ENCODE measurements around the gene CASZ1. TPM values are rescaled to one million over a fixed set of nuclear protein-coding genes. Genes with fewer than 3 reads are reported as not detected.

Gene CASZ1
- total and polyA plus RNA-seq, 2 experiments from 2014 or later: 6.2 to 6.7 TPM

DNA sequence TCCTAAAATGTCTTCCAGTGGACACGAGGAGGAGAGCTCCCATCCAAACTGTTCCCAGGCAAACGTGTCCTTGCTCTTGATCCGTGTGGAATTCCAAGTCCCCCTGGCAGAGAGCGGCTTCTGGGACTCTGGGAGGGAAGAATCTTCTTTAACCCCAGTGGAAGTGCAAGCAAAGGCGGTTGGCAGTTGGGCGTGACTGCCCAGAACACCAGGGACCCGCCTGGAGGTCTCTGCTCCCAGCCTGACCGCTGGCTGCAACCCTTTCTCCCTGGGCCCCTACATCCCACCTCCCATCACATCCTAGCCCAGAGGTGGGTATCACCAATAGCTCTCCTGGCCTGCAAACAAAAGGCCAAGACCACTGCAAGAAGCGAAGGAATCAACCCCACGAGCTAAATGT, 17.8 kb downstream of the CASZ1 start:
- peak overlapping the region; percentile 55 for H3K27ac ChIP-seq (ENCODE audit: low read depth)
- no peaks in the 10 kb centered on the region for H3K4me1 ChIP-seq (ENCODE audit: insufficient read depth)
- H3F3A ChIP-seq (replicated peaks; ENCODE audit: low read depth): no peaks in the 10 kb centered on the region
- Mint-ChIP-seq H3K4me1 (peaks cover 5% of the 10 kb centered on the region; the same call in 2 of the 3 replicates), H3K27ac (no peak overlapping the region), H3K36me3 (ENCODE audit: low read depth) (no peaks in the 10 kb centered on the region), H3K27me3 (ENCODE audit: insufficient read depth, low read depth, poor library complexity) (no peaks in the 10 kb centered on the region), H3K4me3 (no peak overlapping the region), H3K9me3 (no peaks in the 10 kb centered on the region)
- H4K20me1 ChIP-seq (replicated peaks; ENCODE audit: insufficient read depth): no peaks in the 10 kb centered on the region
- no peak for DNase-seq (ENCODE audit: low spot score)
- H3K4me2 ChIP-seq: no peak overlapping the region
- peak; percentile 20; the same call in 2 of the 3 replicates for ATAC-seq
- no peaks in the 10 kb centered on the region for H3K79me2 ChIP-seq (replicated peaks; ENCODE audit: insufficient read depth)
- TF ChIP-seq ZNF331 (CRISPR knock-in tag; IDR thresholded peaks at IDR 0.05; ENCODE audit: low read depth): no peak
- TF ChIP-seq, protein P1, sequence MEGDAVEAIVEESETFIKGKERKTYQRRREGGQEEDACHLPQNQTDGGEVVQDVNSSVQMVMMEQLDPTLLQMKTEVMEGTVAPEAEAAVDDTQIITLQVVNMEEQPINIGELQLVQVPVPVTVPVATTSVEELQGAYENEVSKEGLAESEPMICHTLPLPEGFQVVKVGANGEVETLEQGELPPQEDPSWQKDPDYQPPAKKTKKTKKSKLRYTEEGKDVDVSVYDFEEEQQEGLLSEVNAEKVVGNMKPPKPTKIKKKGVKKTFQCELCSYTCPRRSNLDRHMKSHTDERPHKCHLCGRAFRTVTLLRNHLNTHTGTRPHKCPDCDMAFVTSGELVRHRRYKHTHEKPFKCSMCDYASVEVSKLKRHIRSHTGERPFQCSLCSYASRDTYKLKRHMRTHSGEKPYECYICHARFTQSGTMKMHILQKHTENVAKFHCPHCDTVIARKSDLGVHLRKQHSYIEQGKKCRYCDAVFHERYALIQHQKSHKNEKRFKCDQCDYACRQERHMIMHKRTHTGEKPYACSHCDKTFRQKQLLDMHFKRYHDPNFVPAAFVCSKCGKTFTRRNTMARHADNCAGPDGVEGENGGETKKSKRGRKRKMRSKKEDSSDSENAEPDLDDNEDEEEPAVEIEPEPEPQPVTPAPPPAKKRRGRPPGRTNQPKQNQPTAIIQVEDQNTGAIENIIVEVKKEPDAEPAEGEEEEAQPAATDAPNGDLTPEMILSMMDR (conservative IDR thresholded peaks at IDR 0.05; ENCODE audit: low read depth in 2 of 2): no peak
- no peak for TF ChIP-seq ZNF114 (CRISPR knock-in tag; IDR thresholded peaks at IDR 0.05)
- TF ChIP-seq EZH2phosphoT487 (IDR thresholded peaks at IDR 0.05; ENCODE audit: unreplicated experiment): no peak
- TF ChIP-seq CREB1 (CRISPR knock-in tag; IDR thresholded peaks at IDR 0.05; ENCODE audit: low read depth): no peak
- TF ChIP-seq POLR2AphosphoS5 (IDR thresholded peaks at IDR 0.05; ENCODE audit: low read depth): no peak
- TF ChIP-seq JUNB (IDR thresholded peaks at IDR 0.05; ENCODE audit: unreplicated experiment): no peak
- TF ChIP-seq, protein P2, sequence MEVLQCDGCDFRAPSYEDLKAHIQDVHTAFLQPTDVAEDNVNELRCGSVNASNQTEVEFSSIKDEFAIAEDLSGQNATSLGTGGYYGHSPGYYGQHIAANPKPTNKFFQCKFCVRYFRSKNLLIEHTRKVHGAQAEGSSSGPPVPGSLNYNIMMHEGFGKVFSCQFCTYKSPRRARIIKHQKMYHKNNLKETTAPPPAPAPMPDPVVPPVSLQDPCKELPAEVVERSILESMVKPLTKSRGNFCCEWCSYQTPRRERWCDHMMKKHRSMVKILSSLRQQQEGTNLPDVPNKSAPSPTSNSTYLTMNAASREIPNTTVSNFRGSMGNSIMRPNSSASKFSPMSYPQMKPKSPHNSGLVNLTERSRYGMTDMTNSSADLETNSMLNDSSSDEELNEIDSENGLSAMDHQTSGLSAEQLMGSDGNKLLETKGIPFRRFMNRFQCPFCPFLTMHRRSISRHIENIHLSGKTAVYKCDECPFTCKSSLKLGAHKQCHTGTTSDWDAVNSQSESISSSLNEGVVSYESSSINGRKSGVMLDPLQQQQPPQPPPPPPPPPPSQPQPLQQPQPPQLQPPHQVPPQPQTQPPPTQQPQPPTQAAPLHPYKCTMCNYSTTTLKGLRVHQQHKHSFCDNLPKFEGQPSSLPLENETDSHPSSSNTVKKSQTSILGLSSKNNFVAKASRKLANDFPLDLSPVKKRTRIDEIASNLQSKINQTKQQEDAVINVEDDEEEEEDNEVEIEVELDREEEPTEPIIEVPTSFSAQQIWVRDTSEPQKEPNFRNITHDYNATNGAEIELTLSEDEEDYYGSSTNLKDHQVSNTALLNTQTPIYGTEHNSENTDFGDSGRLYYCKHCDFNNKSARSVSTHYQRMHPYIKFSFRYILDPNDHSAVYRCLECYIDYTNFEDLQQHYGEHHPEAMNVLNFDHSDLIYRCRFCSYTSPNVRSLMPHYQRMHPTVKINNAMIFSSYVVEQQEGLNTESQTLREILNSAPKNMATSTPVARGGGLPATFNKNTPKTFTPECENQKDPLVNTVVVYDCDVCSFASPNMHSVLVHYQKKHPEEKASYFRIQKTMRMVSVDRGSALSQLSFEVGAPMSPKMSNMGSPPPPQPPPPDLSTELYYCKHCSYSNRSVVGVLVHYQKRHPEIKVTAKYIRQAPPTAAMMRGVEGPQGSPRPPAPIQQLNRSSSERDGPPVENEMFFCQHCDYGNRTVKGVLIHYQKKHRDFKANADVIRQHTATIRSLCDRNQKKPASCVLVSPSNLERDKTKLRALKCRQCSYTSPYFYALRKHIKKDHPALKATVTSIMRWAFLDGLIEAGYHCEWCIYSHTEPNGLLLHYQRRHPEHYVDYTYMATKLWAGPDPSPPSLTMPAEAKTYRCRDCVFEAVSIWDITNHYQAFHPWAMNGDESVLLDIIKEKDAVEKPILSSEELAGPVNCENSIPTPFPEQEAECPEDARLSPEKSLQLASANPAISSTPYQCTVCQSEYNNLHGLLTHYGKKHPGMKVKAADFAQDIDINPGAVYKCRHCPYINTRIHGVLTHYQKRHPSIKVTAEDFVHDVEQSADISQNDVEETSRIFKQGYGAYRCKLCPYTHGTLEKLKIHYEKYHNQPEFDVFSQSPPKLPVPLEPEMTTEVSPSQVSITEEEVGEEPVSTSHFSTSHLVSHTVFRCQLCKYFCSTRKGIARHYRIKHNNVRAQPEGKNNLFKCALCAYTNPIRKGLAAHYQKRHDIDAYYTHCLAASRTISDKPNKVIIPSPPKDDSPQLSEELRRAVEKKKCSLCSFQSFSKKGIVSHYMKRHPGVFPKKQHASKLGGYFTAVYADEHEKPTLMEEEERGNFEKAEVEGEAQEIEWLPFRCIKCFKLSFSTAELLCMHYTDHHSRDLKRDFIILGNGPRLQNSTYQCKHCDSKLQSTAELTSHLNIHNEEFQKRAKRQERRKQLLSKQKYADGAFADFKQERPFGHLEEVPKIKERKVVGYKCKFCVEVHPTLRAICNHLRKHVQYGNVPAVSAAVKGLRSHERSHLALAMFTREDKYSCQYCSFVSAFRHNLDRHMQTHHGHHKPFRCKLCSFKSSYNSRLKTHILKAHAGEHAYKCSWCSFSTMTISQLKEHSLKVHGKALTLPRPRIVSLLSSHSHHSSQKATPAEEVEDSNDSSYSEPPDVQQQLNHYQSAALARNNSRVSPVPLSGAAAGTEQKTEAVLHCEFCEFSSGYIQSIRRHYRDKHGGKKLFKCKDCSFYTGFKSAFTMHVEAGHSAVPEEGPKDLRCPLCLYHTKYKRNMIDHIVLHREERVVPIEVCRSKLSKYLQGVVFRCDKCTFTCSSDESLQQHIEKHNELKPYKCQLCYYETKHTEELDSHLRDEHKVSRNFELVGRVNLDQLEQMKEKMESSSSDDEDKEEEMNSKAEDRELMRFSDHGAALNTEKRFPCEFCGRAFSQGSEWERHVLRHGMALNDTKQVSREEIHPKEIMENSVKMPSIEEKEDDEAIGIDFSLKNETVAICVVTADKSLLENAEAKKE (CRISPR knock-in tag; IDR thresholded peaks at IDR 0.05): no peak
- no peak for TF ChIP-seq STAT1 (IDR thresholded peaks at IDR 0.05; ENCODE audit: unreplicated experiment)
- no peak for TF ChIP-seq NANOG (IDR thresholded peaks at IDR 0.05; ENCODE audit: borderline replicate concordance)
- TF ChIP-seq, protein P3, sequence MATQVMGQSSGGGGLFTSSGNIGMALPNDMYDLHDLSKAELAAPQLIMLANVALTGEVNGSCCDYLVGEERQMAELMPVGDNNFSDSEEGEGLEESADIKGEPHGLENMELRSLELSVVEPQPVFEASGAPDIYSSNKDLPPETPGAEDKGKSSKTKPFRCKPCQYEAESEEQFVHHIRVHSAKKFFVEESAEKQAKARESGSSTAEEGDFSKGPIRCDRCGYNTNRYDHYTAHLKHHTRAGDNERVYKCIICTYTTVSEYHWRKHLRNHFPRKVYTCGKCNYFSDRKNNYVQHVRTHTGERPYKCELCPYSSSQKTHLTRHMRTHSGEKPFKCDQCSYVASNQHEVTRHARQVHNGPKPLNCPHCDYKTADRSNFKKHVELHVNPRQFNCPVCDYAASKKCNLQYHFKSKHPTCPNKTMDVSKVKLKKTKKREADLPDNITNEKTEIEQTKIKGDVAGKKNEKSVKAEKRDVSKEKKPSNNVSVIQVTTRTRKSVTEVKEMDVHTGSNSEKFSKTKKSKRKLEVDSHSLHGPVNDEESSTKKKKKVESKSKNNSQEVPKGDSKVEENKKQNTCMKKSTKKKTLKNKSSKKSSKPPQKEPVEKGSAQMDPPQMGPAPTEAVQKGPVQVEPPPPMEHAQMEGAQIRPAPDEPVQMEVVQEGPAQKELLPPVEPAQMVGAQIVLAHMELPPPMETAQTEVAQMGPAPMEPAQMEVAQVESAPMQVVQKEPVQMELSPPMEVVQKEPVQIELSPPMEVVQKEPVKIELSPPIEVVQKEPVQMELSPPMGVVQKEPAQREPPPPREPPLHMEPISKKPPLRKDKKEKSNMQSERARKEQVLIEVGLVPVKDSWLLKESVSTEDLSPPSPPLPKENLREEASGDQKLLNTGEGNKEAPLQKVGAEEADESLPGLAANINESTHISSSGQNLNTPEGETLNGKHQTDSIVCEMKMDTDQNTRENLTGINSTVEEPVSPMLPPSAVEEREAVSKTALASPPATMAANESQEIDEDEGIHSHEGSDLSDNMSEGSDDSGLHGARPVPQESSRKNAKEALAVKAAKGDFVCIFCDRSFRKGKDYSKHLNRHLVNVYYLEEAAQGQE (IDR thresholded peaks at IDR 0.05; ENCODE audit: unreplicated experiment): no peak
- TF ChIP-seq EZH2 (IDR thresholded peaks at IDR 0.05; ENCODE audit: low read depth, unreplicated experiment): no peak
- no peak for TF ChIP-seq ETS1 (IDR thresholded peaks at IDR 0.05)
- H3K4me3 ChIP-seq: no peak overlapping the region
- no peaks in the 10 kb centered on the region for H3K9me2 ChIP-seq (ENCODE audit: insufficient read depth)
- H3K27me3 ChIP-seq (ENCODE audit: insufficient read depth): no peaks in the 10 kb centered on the region
- no peaks in the 10 kb centered on the region for H3K36me3 ChIP-seq (ENCODE audit: insufficient read depth)
- no peak overlapping the region for H2AFZ ChIP-seq
